Fibroblast of lung (primary cell): ENCODE measurements around the gene ZNF140.

Source experiments
- CTCF ChIP-seq, 2 donors: IDR thresholded peaks in 1 of 2; conservative IDR thresholded peaks in 1 of 2; 1 replicate in 1 of 2; 2 replicates in 1 of 2; pipeline ENCODE4 v1.5.1; 2011 to 2012; ENCODE audit warnings: low read length in 2 of 2, control low read depth in 1 of 2, inconsistent platforms in 1 of 2, low read depth in 1 of 2, mild to moderate bottlenecking in 1 of 2
- EZH2 ChIP-seq: IDR thresholded peaks from 2 replicates; pipeline ENCODE4 v1.5.1; 2012; ENCODE audit warnings: low read length, control low read depth, mild to moderate bottlenecking; ENCODE audit errors: missing control alignments

GRCh38 chr12:133083345-133083744 lies 2.6 kb downstream of the ZNF140 start:
- TF ChIP-seq CTCF (conservative IDR thresholded peaks at IDR 0.05 in 1 of 2, IDR thresholded peaks at IDR 0.05 in 1 of 2; ENCODE audit: low read depth in 1 of 2, low read length in 2 of 2) (no peak), EZH2 (no peak)
